Suppressor macrophage (primary cell): ENCODE data around the gene TAPT1.

Source experiments
- DNase-seq, 4 experiments: peaks; one replicate each; pipeline ENCODE4 v3.0.0-alpha.2; 2020 to 2022
- total RNA-seq, 17 experiments: gene quantifications; one replicate each; lab custom pipeline; 2026; ENCODE audit warnings: mixed read lengths in 6 of 17, inconsistent platforms in 3 of 17; lab: John Stamatoyannopoulos, UW

The TAPT1 gene, protein sequence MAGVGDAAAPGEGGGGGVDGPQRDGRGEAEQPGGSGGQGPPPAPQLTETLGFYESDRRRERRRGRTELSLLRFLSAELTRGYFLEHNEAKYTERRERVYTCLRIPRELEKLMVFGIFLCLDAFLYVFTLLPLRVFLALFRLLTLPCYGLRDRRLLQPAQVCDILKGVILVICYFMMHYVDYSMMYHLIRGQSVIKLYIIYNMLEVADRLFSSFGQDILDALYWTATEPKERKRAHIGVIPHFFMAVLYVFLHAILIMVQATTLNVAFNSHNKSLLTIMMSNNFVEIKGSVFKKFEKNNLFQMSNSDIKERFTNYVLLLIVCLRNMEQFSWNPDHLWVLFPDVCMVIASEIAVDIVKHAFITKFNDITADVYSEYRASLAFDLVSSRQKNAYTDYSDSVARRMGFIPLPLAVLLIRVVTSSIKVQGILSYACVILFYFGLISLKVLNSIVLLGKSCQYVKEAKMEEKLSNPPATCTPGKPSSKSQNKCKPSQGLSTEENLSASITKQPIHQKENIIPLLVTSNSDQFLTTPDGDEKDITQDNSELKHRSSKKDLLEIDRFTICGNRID
- total RNA-seq: 11.0 to 41.3 (median 24.8) reads per million in 17 experiments

DNA sequence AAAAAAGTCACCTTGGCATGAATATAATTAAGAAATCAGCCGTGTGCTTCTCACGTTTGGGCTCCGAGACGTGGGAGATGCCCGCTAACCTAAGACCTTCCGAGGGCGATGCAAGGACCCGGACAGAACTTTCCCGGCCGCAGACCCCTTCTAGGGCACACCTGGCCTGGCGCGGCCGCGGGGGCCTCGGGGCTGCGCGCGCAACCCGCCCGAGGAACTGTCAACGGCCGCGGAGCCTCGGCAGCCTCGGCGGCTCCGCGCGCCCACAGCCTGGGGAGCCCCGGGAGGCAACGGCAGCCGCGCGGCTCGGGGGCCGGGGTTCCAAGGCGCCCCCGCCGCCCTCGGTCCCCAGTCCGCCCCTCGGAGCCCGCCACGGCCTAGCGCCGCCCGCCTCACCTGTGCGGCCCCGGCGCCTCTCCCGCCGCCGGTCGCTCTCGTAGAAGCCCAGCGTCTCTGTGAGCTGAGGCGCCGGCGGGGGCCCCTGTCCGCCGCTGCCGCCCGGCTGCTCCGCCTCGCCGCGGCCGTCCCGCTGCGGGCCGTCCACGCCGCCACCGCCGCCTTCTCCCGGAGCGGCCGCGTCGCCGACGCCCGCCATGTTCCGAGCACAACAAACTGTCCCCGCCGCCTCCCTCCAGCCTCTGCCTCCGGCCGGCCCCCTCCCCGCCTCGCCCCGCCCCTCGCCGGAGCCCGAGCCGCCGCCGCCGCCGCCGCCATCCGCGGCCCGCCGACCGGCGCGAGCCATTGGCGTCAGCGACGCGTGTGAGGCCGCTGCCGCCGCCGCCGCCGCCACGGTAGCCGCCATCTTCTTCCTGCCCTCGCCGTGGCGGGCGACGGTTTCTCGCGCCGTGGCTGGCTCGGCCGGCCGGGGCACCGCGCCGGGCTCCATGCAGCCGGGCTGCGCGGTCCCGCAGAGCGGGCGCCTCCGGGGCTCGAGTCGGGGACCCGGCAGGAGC, at the start of gene TAPT1:
Gene TAPT1 (minus strand): TSS at position 609 of the 953 bp plus-strand sequence. CDS start 14 bp downstream, at position 595.
- DNase-seq: peak; percentile 82 to 95 (median 88)

DNA sequence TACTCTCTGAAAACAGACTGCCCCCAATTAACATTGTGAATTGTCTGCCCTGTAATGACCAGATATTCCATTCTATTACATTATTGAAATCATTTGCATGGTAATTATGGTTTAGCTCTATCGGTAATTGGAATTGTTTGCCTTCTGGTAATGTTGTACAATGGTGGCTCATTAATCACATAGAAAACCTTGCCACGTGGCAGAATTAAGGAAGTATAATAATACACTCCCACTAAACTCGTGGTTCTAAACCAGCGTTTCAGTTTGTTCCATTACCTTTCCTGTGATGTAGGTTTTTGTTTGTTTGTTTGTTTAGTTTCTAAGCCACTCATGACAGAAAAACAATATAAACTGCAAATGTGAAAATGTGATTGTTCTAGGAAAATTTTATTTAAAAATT, 45.1 kb upstream of the TAPT1 start:
- peak in 3 of 4 experiments; percentile 12 to 68 (median 65) for DNase-seq

GRCh38 chr4:16270454-16271328, 44.4 kb upstream of the TAPT1 start:
- DNase-seq: peak; percentile 67 to 91 (median 78)

GRCh38 chr4:16269742-16270453, 43.6 kb upstream of the TAPT1 start:
- DNase-seq: peak in 3 of 4 experiments; percentile 79 to 80 (median 80)

DNA sequence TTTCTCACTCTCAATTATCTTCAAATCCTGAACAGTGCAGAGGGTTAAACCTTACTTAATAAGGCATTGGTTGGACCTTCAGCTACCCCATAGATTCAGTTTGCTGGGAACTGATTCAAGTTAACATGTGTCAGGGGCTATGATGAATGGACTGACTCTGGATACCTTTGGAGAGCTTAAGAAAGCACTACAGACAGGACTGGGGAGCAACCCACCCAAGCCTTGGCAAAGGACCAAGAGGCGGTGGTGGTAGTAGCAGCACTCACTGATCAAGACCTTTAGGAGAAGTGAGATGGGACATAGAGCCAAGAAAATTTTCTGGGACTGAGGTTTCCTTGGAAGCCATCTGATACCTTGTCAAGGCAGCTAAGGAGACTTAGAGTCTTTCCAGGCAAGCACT, 43.0 kb upstream of the TAPT1 start:
- DNase-seq: no peak

DNA sequence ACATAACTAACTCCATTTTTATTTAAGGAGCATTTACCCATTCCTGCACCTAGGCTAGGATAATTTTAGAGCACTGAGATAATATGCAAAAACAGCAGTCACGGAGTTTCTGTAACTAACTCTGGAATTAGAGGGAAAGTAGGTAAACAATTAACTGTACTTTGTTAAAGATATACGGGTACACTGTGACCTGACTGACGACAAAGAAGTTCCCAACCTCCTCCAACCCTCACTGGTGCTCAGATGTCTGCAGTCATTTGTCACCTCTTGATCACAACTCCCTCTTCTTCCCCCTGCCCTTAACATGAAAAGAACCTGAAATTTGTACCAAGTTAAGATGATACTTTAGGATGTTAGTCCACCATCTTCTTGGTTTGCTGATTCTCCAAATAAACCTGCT, 42.0 kb upstream of the TAPT1 start:
- no peak for DNase-seq

DNA sequence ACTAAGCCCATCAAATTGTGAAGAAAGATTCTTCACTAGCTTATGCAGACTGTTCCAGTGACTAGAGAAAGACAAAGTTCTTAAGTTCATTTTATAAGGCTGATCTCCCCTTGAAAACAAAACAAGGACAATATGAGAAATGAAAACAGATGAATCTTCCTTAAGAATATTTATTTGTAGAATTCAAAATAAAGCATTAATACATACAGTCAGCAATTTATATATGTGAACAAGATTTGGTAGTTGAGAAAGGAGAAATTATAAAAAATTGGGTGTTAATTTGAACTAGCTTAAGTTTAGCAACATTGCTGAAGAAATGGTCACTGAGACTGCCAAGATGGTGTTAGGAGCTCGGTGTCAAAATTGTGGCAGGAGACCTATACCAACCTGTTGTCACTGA, 41.4 kb upstream of the TAPT1 start:
- no peak for DNase-seq

DNA sequence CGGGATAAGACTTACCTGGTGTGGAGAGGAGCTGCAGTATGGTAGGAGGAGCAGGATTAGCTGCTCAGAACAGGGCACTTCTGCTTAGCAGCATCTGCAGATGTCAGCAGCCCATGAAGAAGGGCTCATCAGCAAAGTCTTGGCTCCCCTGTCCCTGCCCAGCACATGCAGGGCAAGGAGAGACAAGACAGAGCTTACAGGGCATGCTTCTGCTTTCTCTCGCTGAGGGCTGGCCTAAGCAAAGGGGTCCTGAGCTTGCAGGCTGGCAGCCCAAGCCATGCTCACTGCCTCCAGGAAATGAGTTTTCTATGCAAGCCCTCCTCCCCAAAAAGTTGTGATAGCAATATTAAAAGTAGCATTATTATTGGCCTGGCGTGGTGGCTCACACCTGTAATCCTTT, 39.5 kb upstream of the TAPT1 start:
- DNase-seq: peak; percentile 18 to 44 (median 41)

- peak; percentile 37 to 84 (median 65) for DNase-seq
Observed at GRCh38 chr4:16264798-16265197, 38.5 kb upstream of the TAPT1 start.

DNA sequence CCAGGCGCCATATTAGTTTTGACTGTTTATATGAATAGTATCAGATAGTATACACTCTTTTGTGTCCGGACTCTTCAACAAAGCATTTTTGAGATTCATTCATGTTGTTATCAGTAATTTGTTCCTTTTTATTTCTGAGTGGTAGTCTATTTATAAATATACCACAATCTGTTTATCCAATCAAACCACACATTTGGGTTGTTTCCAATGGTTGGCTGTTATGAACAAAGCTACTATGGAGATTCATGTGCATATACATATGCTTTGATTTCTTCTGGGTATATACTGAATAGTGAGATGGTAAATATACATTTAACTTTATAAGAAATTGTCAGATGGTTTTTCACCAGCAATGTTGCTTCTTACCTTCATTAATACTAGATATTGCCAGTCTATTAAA, 36.8 kb upstream of the TAPT1 start:
- DNase-seq: no peak

DNA sequence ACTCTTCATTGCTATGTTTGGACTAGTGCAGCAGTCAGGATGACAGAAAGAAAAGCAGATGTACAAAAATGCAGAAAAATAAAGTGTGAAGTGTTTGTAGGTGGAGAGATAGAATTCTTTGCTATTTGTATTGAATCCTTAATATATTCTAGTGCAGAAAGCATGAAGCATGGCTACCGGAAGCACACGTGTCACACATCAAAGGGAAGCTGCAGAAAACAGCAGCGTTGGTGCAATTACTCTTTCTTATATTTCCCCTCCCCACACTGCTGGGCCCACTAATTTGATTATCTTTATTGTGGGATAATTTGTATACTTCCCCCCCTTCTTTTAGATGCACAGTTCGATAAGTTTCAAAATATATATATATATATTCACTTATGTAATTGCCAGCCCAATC, 35.9 kb upstream of the TAPT1 start:
- no peak for DNase-seq

DNA sequence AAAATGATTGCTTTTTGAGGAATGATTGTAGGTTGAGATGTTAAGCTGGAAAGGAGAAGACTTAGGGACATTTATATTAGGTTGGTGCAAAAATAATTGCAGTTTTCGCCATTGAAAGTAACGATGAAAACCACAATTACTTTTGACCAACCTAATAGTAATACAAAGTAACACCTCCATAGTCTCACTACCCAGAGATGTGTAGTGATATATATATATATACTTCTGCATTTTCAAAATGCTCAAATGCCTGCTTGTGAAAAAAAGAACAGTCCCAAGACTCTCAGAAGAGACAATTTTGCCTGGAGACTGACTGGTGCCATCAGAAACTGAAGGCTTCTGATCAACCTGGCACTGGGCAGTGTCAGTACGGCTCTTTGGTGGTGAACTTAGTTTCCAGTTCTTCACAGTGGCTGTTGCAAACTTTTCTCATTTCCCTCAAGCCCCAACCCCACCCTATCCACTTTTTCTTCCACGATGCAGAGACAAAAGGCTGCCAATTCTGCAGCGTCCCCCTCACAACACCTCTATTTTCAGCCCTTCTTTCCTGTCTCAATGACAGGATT, 35.1 kb upstream of the TAPT1 start:
- no peak for DNase-seq

DNA sequence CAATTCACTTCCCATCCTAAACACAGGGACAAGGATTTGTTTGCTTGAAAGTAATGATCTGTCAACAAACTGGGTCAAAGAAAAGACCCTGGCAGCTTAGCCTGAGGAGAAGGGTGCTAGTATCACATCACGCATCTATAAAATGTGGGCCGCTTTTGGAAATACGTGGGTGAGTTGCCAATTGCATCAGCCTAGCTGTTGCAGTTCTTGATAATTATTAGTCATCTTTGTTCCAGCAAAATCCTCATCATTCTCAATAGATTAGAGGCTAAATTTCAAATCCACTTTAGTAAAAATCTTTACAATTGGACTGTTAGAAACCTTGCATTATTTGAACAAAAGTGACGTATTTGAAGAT, 33.6 kb upstream of the TAPT1 start:
- DNase-seq: peak; percentile 14 to 43 (median 33)

GRCh38 chr4:16259241-16259888, 33.1 kb upstream of the TAPT1 start:
- DNase-seq: no peak

GRCh38 chr4:16257611-16258010, 31.3 kb upstream of the TAPT1 start:
- no peak for DNase-seq

- DNase-seq: no peak
Observed at GRCh38 chr4:16256343-16256742, 30.1 kb upstream of the TAPT1 start.

DNA sequence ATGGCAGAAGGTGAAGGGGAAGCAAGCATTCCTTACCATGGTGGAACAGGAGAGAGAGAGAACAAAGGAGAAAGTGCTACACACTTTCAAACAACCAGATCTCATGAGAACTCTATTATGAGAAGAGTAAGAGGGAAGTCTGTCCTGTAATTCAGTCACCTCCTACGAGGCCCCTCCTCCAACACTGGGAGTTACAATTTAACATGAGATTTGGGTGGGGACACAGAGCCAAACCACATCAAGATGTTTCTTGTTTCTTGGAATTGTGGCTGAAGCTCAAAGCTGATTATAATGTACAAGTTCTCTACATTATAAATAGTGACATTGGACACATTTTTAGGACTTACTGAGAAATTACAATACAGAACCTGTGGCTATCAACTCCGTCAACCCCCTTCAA, 29.5 kb upstream of the TAPT1 start:
- no peak for DNase-seq

DNA sequence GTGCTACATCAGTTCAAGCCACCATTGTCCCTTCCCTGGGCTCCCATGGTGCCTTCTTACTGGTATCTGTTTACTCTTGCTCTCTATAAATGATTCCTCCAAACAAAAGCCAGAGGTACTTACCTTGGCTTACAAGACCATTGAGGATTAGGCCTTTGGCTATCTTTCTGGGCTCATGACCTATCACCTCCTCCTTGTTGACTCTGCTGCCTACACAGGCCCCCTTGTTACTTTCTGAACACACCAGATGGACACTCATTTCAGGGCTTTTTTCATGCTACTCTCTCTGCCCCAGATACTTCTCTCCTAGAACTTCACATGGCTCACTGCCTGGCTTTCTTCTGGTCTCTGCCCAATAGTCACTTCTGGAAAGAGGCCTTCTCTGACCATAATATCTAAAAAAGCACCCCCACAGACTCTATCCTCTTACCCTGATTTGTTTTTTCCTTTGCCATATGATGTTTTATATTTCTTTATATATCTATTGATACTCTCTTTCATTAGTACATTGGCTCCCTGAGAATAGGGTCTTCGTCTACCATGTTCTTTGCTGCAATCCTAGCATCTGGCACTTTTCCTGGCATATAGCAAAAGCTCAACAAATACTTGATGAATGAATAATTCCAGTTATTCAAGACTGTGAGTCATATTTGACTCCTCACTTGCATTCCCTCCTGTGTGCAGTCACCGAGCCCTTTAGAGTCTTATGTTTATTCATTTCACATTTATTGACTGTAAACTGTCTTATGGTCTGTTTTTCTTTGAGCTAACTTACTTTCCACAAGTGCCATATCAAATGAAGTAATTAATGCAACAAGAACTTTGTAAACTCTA, 27.1 kb upstream of the TAPT1 start:
- no peak for DNase-seq

DNA sequence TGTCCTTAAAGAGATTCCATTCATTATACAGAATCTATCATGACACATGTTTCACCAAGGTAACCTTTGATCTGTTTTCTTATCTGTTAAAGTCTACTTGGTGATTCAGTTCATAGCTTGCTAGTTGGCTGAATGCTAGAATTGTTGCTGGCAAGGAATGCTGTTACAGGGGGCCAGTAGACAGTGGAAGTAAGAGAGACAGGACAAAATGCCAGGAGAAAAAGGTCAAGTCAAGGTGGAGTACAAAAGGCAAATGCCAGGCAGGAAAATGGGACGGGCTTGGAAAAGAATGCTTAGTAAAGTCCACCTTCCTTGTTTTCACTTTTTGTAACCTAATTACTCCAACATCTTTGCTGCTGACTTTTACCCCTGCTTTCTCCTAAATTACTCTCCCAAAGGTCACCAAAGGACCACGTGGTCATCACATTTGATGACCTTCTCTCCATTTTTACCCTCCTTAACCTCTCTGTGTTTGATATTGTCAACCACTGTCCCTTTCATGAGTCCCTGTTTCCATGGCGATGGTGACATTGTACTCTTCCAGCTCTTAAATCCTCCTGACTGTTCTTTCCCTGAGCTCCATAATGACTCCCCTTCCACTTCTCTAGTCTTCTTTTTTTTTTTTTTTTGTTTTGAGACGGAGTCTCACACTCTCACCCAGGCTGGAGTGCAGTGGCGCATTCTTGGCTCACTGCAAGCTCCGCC, 24.5 kb upstream of the TAPT1 start:
- DNase-seq: no peak
